WTC11 (cell line): ENCODE results near the gene CNPY1.

Experiments
- CREB1 ChIP-seq: sonication (generic); formaldehyde crosslinking; IDR thresholded peaks from 2 replicates; pipeline ENCODE4 v1.8.0; 2023; ENCODE audit warnings: mild to moderate bottlenecking, missing genetic modification reagents
- CTCF ChIP-seq: fragments of 200-600 bp; IDR thresholded peaks from 2 replicates; pipeline ENCODE4 v1.8.0; 2022; ENCODE audit warnings: antibody characterized with exemption
- FOXJ3 ChIP-seq: sonication (generic); formaldehyde crosslinking; IDR thresholded peaks from 2 replicates; pipeline ENCODE4 v1.9.0; 2021; ENCODE audit warnings: missing genetic modification reagents, mild to moderate bottlenecking, borderline replicate concordance
- SP1 ChIP-seq: sonication (generic); formaldehyde crosslinking; conservative IDR thresholded peaks from 2 replicates; pipeline ENCODE4 v1.8.1; 2022; ENCODE audit warnings: missing genetic modification reagents
- USF2 ChIP-seq: sonication (generic); formaldehyde crosslinking; IDR thresholded peaks from 2 replicates; pipeline ENCODE4 v1.8.1; 2023; ENCODE audit warnings: mild to moderate bottlenecking, missing genetic modification reagents, moderate library complexity
- ZNF317 ChIP-seq: sonication (generic); formaldehyde crosslinking; IDR thresholded peaks from 2 replicates; pipeline ENCODE4 v1.8.1; 2023; ENCODE audit warnings: low read depth, mild to moderate bottlenecking, moderate library complexity, missing genetic modification reagents, borderline replicate concordance
- ZNF423 ChIP-seq: fragments of 250-450 bp; sonication (Bioruptor Pico); IDR thresholded peaks from 2 replicates; pipeline ENCODE4 v2.1.2; 2022; ENCODE audit warnings: mild to moderate bottlenecking, moderate library complexity

GRCh38 chr7:155583636-155584035 is 37.3 kb upstream of the CNPY1 start:
- TF ChIP-seq CTCF (no peak), FOXJ3 (no peak), SP1 (CRISPR knock-in tag) (no peak), ZNF423 (CRISPR knock-in tag) (no peak), ZNF317 (CRISPR knock-in tag) (no peak), CREB1 (no peak), USF2 (CRISPR knock-in tag) (no peak)
